Small intestine (tissue), 7 donors: ENCODE measurements around the gene TTLL6. TPM values are rescaled to one million over a fixed set of nuclear protein-coding genes. Genes with fewer than 3 reads are reported as not detected.

Experiments used
- DNase-seq, 2 donors: peaks; one replicate each; pipeline versions ENCODE4 v3.0.0 to v3.0.0-alpha.2; 2013
- FAIRE-seq: peaks from 2 replicates; lab custom pipeline; 2012; peaks lifted over from hg19 to GRCh38; lab: Jason Lieb, UNC
- H3K27ac ChIP-seq, 3 donors: one replicate each; pipeline ENCODE4 v1.5.1; 2013; ENCODE audit warnings: low read length in 2 of 3, mild to moderate bottlenecking in 2 of 3, control low read depth in 1 of 3, inconsistent platforms in 1 of 3, low read depth in 1 of 3, moderate library complexity in 1 of 3
- H3K27me3 ChIP-seq, 3 donors: one replicate each; pipeline ENCODE4 v1.6.1; 2013; ENCODE audit warnings: low read length in 3 of 3, inconsistent platforms in 1 of 3; ENCODE audit not compliant: control insufficient read depth in 3 of 3, insufficient read depth in 3 of 3
- H3K36me3 ChIP-seq, 3 donors: one replicate each; pipeline ENCODE4 v1.6.1; 2013; ENCODE audit warnings: low read length in 3 of 3, inconsistent platforms in 1 of 3, low read depth in 1 of 3, mild to moderate bottlenecking in 1 of 3, moderate library complexity in 1 of 3; ENCODE audit not compliant: control insufficient read depth in 3 of 3, insufficient read depth in 2 of 3
- H3K4me1 ChIP-seq, 3 donors: one replicate each; pipeline ENCODE4 v1.6.1; 2013; ENCODE audit warnings: low read length in 2 of 3, inconsistent platforms in 1 of 3, low read depth in 1 of 3, mild to moderate bottlenecking in 1 of 3, moderate library complexity in 1 of 3; ENCODE audit not compliant: control insufficient read depth in 3 of 3, insufficient read depth in 2 of 3
- H3K4me3 ChIP-seq, 3 donors: one replicate each; pipeline ENCODE4 v1.5.1; 2013; ENCODE audit warnings: low read length in 3 of 3, control low read depth in 1 of 3, inconsistent platforms in 1 of 3, low read depth in 1 of 3, mild to moderate bottlenecking in 1 of 3, moderate library complexity in 1 of 3
- H3K9me3 ChIP-seq, 2 donors: one replicate each; pipeline ENCODE4 v1.6.1; 2013; ENCODE audit warnings: low read depth in 1 of 2, low read length in 1 of 2; ENCODE audit not compliant: control insufficient read depth in 2 of 2, insufficient read depth in 1 of 2
- WGBS, 3 donors: extraction: QIAGEN DNeasy Blood & Tissue Kit; methylation state at CpG; one replicate each; pipeline ENCODE4 v1.1.7; 2013; 5-methylcytosine and 5-hydroxymethylcytosine counted together
- polyA plus RNA-seq, 4 donors: library from polyadenylated mRNA; stranded (reverse) in 3 of 4; unstranded in 1 of 4; fragments of 200-250 nt in 3 of 4; fragments of 120-200 nt in 1 of 4; gene quantifications; one replicate each; pipeline versions ENCODE4 v1.2.1 to v1.2.3, GENCODE V29; 2013
- donor health status: healthy with polysubstance abuse.
- donor health status: control.
- donor health status: control.
- donor health status: Bipolar disorder and iron deficiency.
- donor health status: healthy.

Gene TTLL6
- polyA plus RNA-seq, 4 donors: 1.6 to 4.2 (median 2.9) TPM

GRCh38 chr17:48791128-48792032 lies 25.6 kb downstream of the TTLL6 start:
- 27 to 46% (median 33%) methylated on average over 14 of the region's 14 CpGs for WGBS, 3 donors
- H3K4me3 ChIP-seq: no peak overlapping the region
- FAIRE-seq (no peak), DNase-seq (peak; percentile 91 to 93)
- H3K9me3 ChIP-seq: no peaks in the 10 kb centered on the region
- H3K4me1 ChIP-seq: peaks cover 2 to 43% (median 8%) of the 10 kb centered on the region in 3 donors
- no peaks in the 10 kb centered on the region for H3K27me3 ChIP-seq
- peak overlapping the region in 2 of 3 donors; percentile 6 to 69 for H3K27ac ChIP-seq
- H3K36me3 ChIP-seq: peaks cover 0 to 20% (median 0%) of the 10 kb centered on the region in 3 donors

- WGBS, 3 donors: 28 to 35% (median 33%) methylated on average over 8 to 9 of the region's 9 CpGs
- Histone ChIP-seq H3K4me1 (peaks cover 2 to 36% (median 8%) of the 10 kb centered on the region in 3 donors), H3K27ac (peak overlapping the region; percentile 4 to 69 (median 16)), H3K36me3 (peaks cover 0 to 27% (median 2%) of the 10 kb centered on the region in 3 donors), H3K4me3 (no peak overlapping the region), H3K27me3 (no peaks in the 10 kb centered on the region), H3K9me3 (no peaks in the 10 kb centered on the region)
- DNase-seq (peak in 1 of 2 donors; percentile 88), FAIRE-seq (no peak)
These were observed 26.4 kb downstream of the TTLL6 start for GRCh38 chr17:48790607-48791127.

DNA sequence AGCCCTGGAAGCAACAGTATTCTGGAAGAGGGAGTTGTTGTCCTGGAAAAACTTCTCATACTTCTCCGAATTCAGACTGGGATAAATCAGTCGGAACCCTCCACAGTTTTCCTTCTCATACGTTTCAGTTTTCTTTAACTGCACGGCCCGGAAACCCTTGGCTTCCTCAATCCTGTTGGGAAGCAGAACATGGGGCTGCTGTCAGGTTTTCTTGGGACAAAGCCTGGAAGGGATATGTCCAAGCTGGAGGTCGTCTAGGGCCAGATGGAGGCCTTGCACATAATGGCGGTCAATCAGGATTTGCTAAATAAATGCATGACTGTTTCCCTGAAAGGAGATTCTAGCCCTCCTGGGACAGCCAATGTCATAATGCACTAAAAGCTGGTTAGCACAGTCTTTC lies 29.2 kb downstream of the TTLL6 start:
- no peaks in the 10 kb centered on the region for H3K9me3 ChIP-seq
- WGBS, 3 donors: 64 to 94% (median 84%) methylated on average over 7 of the region's 7 CpGs
- H3K36me3 ChIP-seq: peaks cover 0 to 29% (median 2%) of the 10 kb centered on the region in 3 donors
- no peak overlapping the region for H3K4me3 ChIP-seq
- H3K4me1 ChIP-seq: peaks cover 2 to 20% (median 3%) of the 10 kb centered on the region in 3 donors
- no peak for DNase-seq
- no peak overlapping the region for H3K27ac ChIP-seq
- no peak for FAIRE-seq
- peaks cover 0 to 2% (median 0%) of the 10 kb centered on the region in 3 donors for H3K27me3 ChIP-seq

DNA sequence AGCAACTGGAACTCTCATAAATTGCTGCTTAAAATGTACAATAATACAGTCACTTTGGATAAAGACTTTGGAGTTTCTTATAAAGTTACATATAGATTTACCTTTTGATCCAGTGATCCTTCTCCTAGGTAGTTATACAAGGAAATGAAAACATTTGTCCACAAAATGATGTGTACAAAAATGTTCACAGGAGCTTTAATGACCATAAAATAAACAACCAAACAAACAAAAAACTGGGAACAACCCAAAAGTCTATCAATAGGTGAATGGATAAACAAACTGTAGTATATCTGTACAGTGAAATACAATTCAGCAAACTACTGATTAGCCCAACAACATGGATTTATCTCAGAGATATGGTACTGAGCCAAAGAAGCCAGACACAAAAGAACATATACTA lies 37.6 kb downstream of the TTLL6 start:
- peaks cover 0 to under 1% (median 0%) of the 10 kb centered on the region in 3 donors for H3K36me3 ChIP-seq
- no peak overlapping the region for H3K4me3 ChIP-seq
- no peak for DNase-seq
- no peak for FAIRE-seq
- H3K27ac ChIP-seq: no peak overlapping the region
- peaks cover 0 to 5% of the 10 kb centered on the region in 2 donors for H3K9me3 ChIP-seq
- H3K4me1 ChIP-seq: no peaks in the 10 kb centered on the region
- no peaks in the 10 kb centered on the region for H3K27me3 ChIP-seq

- no peaks in the 10 kb centered on the region for H3K27me3 ChIP-seq
- H3K36me3 ChIP-seq: no peaks in the 10 kb centered on the region
- peaks cover 0 to 5% of the 10 kb centered on the region in 2 donors for H3K9me3 ChIP-seq
- no peak overlapping the region for H3K4me3 ChIP-seq
- DNase-seq: no peak
- H3K4me1 ChIP-seq: no peaks in the 10 kb centered on the region
- no peak overlapping the region for H3K27ac ChIP-seq
- no peak for FAIRE-seq
These were observed 40.4 kb downstream of the TTLL6 start for GRCh38 chr17:48776602-48777001.

- Histone ChIP-seq H3K36me3 (no peaks in the 10 kb centered on the region), H3K4me1 (no peaks in the 10 kb centered on the region), H3K4me3 (no peak overlapping the region), H3K27me3 (no peaks in the 10 kb centered on the region), H3K27ac (no peak overlapping the region), H3K9me3 (peaks cover 0 to 5% of the 10 kb centered on the region in 2 donors)
- DNase-seq: no peak
- FAIRE-seq: no peak
- WGBS, 3 donors: 69 to 81% (median 70%) methylated on average over 3 of the region's 3 CpGs
These were observed 43.8 kb downstream of the TTLL6 start for GRCh38 chr17:48773245-48773644.

- Histone ChIP-seq H3K27ac (no peak overlapping the region), H3K36me3 (no peaks in the 10 kb centered on the region), H3K27me3 (no peaks in the 10 kb centered on the region), H3K4me3 (no peak overlapping the region), H3K9me3 (peaks cover 0 to 2% of the 10 kb centered on the region in 2 donors), H3K4me1 (no peaks in the 10 kb centered on the region)
- FAIRE-seq (no peak), DNase-seq (no peak)
- WGBS, 3 donors: 61 to 73% (median 61%) methylated on average over 3 of the region's 3 CpGs
These were observed 46.1 kb downstream of the TTLL6 start for GRCh38 chr17:48770954-48771353.

- 81 to 83% (median 83%) methylated on average over 5 of the region's 5 CpGs for WGBS, 3 donors
- FAIRE-seq: no peak
These were observed 47.9 kb downstream of the TTLL6 start for GRCh38 chr17:48769009-48769675.

More at GRCh38 chr17:48769009-48769675, 47.9 kb downstream of the TTLL6 start:
- Histone ChIP-seq H3K36me3 (no peaks in the 10 kb centered on the region), H3K4me1 (no peaks in the 10 kb centered on the region), H3K4me3 (no peak overlapping the region), H3K27me3 (no peaks in the 10 kb centered on the region), H3K27ac (no peak overlapping the region), H3K9me3 (no peaks in the 10 kb centered on the region)
- no peak for DNase-seq
